SK-N-SH (cell line): Measurements from ENCODE around the gene KDM4C. TPM values are rescaled to one million over a fixed set of nuclear protein-coding genes. Genes with fewer than 3 reads are reported as not detected.
A peak's percentile ranks its signal among the peaks of the same experiment; 100 is the strongest.

ENCODE experiments used
- CTCF ChIA-PET: fragments of 300-600, 350-600 bp; formaldehyde crosslinking; extraction: SDS; loops from one replicate; lab custom pipeline; 2021; lab: Yijun Ruan, JAX
- POLR2A ChIA-PET: fragments of 350-600 bp; sonication (Branson Sonifier 250); formaldehyde crosslinking; extraction: SDS; loops from one replicate; lab custom pipeline; 2020; ENCODE audit warnings: antibody characterized with exemption, inconsistent platforms; lab: Yijun Ruan, JAX
- DNase-seq: peaks from one replicate; pipeline ENCODE4 v3.0.0; 2012
- H2AFZ ChIP-seq: fragments of 200-600 bp; sonication (generic); 2 replicates; pipeline ENCODE4 v1.8.1; 2016; ENCODE audit warnings: antibody characterized with exemption, mild to moderate bottlenecking, low read depth
- H3F3A ChIP-seq: fragments of 200-600 bp; sonication (generic); replicated peaks from 2 replicates; pipeline ENCODE3; 2016; ENCODE audit warnings: antibody characterized with exemption, mild to moderate bottlenecking; ENCODE audit not compliant: insufficient read depth
- H3K27ac ChIP-seq, 2 experiments: fragments of 200-500 bp in 1 of 2; fragments of 200-600 bp in 1 of 2; sonication (Bioruptor generic) in 1 of 2; sonication (generic), shearing (Covaris generic) in 1 of 2; 2 replicates each; pipeline versions ENCODE4 v1.5.1 to v1.6.1; 2014 to 2016; ENCODE audit warnings: low read depth in 2 of 2, inconsistent platforms in 1 of 2, low read length in 1 of 2, mild to moderate bottlenecking in 1 of 2, mixed read lengths in 1 of 2
- H3K27me3 ChIP-seq: fragments of 200-600 bp; sonication (generic), shearing (Covaris generic); 2 replicates; pipeline ENCODE4 v1.6.1; 2016; ENCODE audit warnings: mixed run types; ENCODE audit not compliant: insufficient read depth
- H3K36me3 ChIP-seq, 2 experiments: fragments of 200-500 bp in 1 of 2; fragments of 200-600 bp in 1 of 2; sonication (Bioruptor generic) in 1 of 2; sonication (generic) in 1 of 2; replicated peaks in 1 of 2; 2 replicates each; pipeline versions ENCODE3 to v1.5.1; 2014 to 2016; ENCODE audit warnings: low read length in 1 of 2, mild to moderate bottlenecking in 1 of 2; ENCODE audit not compliant: insufficient read depth in 2 of 2, control insufficient read depth in 1 of 2
- H3K4me1 ChIP-seq, 2 experiments: fragments of 200-500 bp in 1 of 2; fragments of 200-600 bp in 1 of 2; sonication (Bioruptor generic) in 1 of 2; sonication (generic), shearing (Covaris generic) in 1 of 2; 2 replicates each; pipeline versions ENCODE4 v1.5.1 to v1.6.1; 2014 to 2016; ENCODE audit warnings: low read depth in 1 of 2, low read length in 1 of 2, mixed run types in 1 of 2; ENCODE audit not compliant: insufficient read depth in 2 of 2, control insufficient read depth in 1 of 2
- H3K4me2 ChIP-seq: fragments of 200-600 bp; sonication (generic), shearing (Covaris generic); 2 replicates; pipeline ENCODE4 v1.6.1; 2017; ENCODE audit warnings: mixed run types
- H3K4me3 ChIP-seq, 2 experiments: fragments of 200-500 bp in 1 of 2; fragments of 200-600 bp in 1 of 2; sonication (Bioruptor generic) in 1 of 2; sonication (generic), shearing (Covaris generic) in 1 of 2; 2 replicates each; pipeline versions ENCODE4 v1.5.1 to v1.8.1; 2014 to 2016; ENCODE audit warnings: low read depth in 2 of 2, inconsistent platforms in 1 of 2, low read length in 1 of 2, mild to moderate bottlenecking in 1 of 2, mixed read lengths in 1 of 2, moderate library complexity in 1 of 2
- H3K79me2 ChIP-seq: fragments of 200-600 bp; sonication (generic); 2 replicates; pipeline ENCODE4 v1.8.1; 2017; ENCODE audit warnings: mild to moderate bottlenecking; ENCODE audit not compliant: insufficient read depth
- H3K9ac ChIP-seq: fragments of 200-600 bp; sonication (generic); 2 replicates; pipeline ENCODE4 v1.6.1; 2017; ENCODE audit warnings: mixed run types
- H3K9me2 ChIP-seq: fragments of 200-600 bp; sonication (generic); 2 replicates; pipeline ENCODE4 v1.6.1; 2017; ENCODE audit warnings: mixed run types
- H3K9me3 ChIP-seq: fragments of 200-600 bp; sonication (generic); 2 replicates; pipeline ENCODE4 v1.6.1; 2017; ENCODE audit warnings: mixed run types, mild to moderate bottlenecking, moderate library complexity
- H4K20me1 ChIP-seq: fragments of 200-600 bp; sonication (generic); 2 replicates; pipeline ENCODE4 v1.6.1; 2017; ENCODE audit warnings: mild to moderate bottlenecking, mixed run types; ENCODE audit not compliant: insufficient read depth
- CHD2 ChIP-seq: fragments of 150-350 bp; IDR thresholded peaks from 2 replicates; pipeline ENCODE4 v1.6.1; 2018; ENCODE audit warnings: low read length; ENCODE audit not compliant: partially characterized antibody
- CTCF ChIP-seq: fragments of 200-600 bp; sonication (generic); IDR thresholded peaks from 2 replicates; pipeline ENCODE4 v1.6.1; 2017; ENCODE audit warnings: antibody characterized with exemption, mild to moderate bottlenecking, moderate library complexity
- ELF1 ChIP-seq: IDR thresholded peaks from 2 replicates; pipeline ENCODE4 v1.4.0; 2012
- EP300 ChIP-seq, 2 experiments: IDR thresholded peaks; 2 replicates each; pipeline versions ENCODE4 v1.4.0 to v1.6.1; 2012; ENCODE audit warnings: borderline replicate concordance in 1 of 2, low read depth in 1 of 2, low read length in 1 of 2
- FOXM1 ChIP-seq: IDR thresholded peaks from 2 replicates; pipeline ENCODE4 v1.4.0; 2012; ENCODE audit warnings: low read depth, mild to moderate bottlenecking
- GABPA ChIP-seq: IDR thresholded peaks from 2 replicates; pipeline ENCODE4 v1.4.0; 2012; ENCODE audit warnings: low read depth, mild to moderate bottlenecking
- GATA2 ChIP-seq: sonication (generic); formaldehyde crosslinking; IDR thresholded peaks from 2 replicates; pipeline ENCODE4 v1.5.0; 2020; ENCODE audit warnings: mild to moderate bottlenecking, missing genetic modification reagents
- MEF2A ChIP-seq: IDR thresholded peaks from 2 replicates; pipeline ENCODE4 v1.4.0; 2012; ENCODE audit warnings: low read depth, borderline replicate concordance
- MXI1 ChIP-seq: IDR thresholded peaks from 2 replicates; pipeline ENCODE4 v1.6.1; 2012; ENCODE audit warnings: mild to moderate bottlenecking, low read depth, low read length, improper control_type of control experiment
- PBX3 ChIP-seq: IDR thresholded peaks from 2 replicates; pipeline ENCODE4; 2012
- RAD21 ChIP-seq: IDR thresholded peaks from 2 replicates; pipeline ENCODE4 v1.6.1; 2012; ENCODE audit warnings: mild to moderate bottlenecking, low read length
- RCOR1 ChIP-seq: fragments of 150-350 bp; IDR thresholded peaks from 2 replicates; pipeline ENCODE4 v1.6.1; 2017; ENCODE audit warnings: antibody characterized with exemption, low read length
- RFX5 ChIP-seq: IDR thresholded peaks from 2 replicates; pipeline ENCODE4 v1.6.1; 2012; ENCODE audit warnings: mild to moderate bottlenecking, improper control_type of control experiment, low read length
- SIN3A ChIP-seq: IDR thresholded peaks from 2 replicates; pipeline ENCODE4 v1.6.1; 2012; ENCODE audit warnings: low read depth, mild to moderate bottlenecking, low read length, moderate library complexity, borderline replicate concordance
- SMC3 ChIP-seq: IDR thresholded peaks from 2 replicates; pipeline ENCODE4 v1.6.1; 2012; ENCODE audit warnings: low read depth, low read length, improper control_type of control experiment
- TCF12 ChIP-seq: IDR thresholded peaks from 2 replicates; pipeline ENCODE4 v1.4.0; 2012
- TEAD4 ChIP-seq: IDR thresholded peaks from 2 replicates; pipeline ENCODE4 v1.4.0; 2012; ENCODE audit warnings: mild to moderate bottlenecking, borderline replicate concordance; ENCODE audit not compliant: insufficient read depth
- USF1 ChIP-seq: IDR thresholded peaks from 2 replicates; pipeline ENCODE4 v1.4.0; 2012; ENCODE audit warnings: low read depth, borderline replicate concordance
- YY1 ChIP-seq: IDR thresholded peaks from 2 replicates; pipeline ENCODE4 v1.4.0; 2012; ENCODE audit warnings: low read depth, mild to moderate bottlenecking
- WGBS: methylation state at CpG from one replicate; pipeline ENCODE4 v1.1.6; 2017; ENCODE audit warnings: low lambda C conversion rate; 5-methylcytosine and 5-hydroxymethylcytosine counted together
- polyA plus RNA-seq, 3 experiments: library from polyadenylated mRNA; depleted of rRNA; stranded (reverse); fragments of >200 nt; gene quantifications; 2 replicates each; pipeline ENCODE4 v1.2.3, GENCODE V29; 2012
- TF ChIP-seq, protein P1 (sequence below): IDR thresholded peaks from 2 replicates; pipeline ENCODE4 v1.6.1; 2012; ENCODE audit warnings: mild to moderate bottlenecking, low read depth, low read length, moderate library complexity

KDM4C gene
- polyA plus RNA-seq, 1 of the 3 experiments (the other 2 are of a cell fraction): 9.4 TPM

DNA sequence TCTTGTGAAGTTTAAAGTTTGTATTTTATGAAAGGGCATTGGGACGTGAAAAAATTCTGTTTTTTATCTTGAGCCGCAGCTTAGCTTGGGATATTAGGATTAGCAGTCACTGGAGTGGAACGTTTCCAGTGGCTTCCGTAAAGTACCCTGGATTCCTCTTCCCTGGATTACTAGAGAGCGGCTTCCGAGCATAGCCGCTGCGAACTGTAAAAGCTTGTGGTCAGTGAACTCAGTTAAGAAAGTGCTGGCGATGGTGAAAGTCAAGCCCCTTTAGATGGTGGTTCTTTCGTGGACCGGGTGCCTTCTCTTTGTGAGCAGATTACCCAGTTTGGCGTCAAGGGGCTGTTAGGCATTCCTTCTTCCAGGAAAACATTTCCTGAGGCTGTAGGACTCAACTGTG is 168.1 kb downstream of the KDM4C start:
- WGBS: 94% methylated on average over 12 of the region's 12 CpGs
- no peaks in the 10 kb centered on the region for H3K9me2 ChIP-seq
- TF ChIP-seq CTCF (no peak), TEAD4 (no peak), TCF12 (no peak), RCOR1 (no peak), YY1 (no peak), MEF2A (no peak), SMC3 (no peak), GATA2 (CRISPR knock-in tag) (no peak), SIN3A (no peak), EP300 (IDR thresholded peaks at IDR 0.05; ENCODE audit: borderline replicate concordance in 1 of 2, low read depth in 1 of 2, low read length in 1 of 2) (no peak), GABPA (no peak), FOXM1 (no peak), ELF1 (no peak), RAD21 (no peak), RFX5 (no peak), MXI1 (no peak), PBX3 (no peak), USF1 (no peak), CHD2 (no peak)
- TF ChIP-seq, protein P1, sequence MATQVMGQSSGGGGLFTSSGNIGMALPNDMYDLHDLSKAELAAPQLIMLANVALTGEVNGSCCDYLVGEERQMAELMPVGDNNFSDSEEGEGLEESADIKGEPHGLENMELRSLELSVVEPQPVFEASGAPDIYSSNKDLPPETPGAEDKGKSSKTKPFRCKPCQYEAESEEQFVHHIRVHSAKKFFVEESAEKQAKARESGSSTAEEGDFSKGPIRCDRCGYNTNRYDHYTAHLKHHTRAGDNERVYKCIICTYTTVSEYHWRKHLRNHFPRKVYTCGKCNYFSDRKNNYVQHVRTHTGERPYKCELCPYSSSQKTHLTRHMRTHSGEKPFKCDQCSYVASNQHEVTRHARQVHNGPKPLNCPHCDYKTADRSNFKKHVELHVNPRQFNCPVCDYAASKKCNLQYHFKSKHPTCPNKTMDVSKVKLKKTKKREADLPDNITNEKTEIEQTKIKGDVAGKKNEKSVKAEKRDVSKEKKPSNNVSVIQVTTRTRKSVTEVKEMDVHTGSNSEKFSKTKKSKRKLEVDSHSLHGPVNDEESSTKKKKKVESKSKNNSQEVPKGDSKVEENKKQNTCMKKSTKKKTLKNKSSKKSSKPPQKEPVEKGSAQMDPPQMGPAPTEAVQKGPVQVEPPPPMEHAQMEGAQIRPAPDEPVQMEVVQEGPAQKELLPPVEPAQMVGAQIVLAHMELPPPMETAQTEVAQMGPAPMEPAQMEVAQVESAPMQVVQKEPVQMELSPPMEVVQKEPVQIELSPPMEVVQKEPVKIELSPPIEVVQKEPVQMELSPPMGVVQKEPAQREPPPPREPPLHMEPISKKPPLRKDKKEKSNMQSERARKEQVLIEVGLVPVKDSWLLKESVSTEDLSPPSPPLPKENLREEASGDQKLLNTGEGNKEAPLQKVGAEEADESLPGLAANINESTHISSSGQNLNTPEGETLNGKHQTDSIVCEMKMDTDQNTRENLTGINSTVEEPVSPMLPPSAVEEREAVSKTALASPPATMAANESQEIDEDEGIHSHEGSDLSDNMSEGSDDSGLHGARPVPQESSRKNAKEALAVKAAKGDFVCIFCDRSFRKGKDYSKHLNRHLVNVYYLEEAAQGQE: no peak
- TF ChIP-seq, all 33 proteins: peak for 0
- CTCF ChIA-PET: interaction anchor here (0.8 to 2.5 kb wide), 3 partner anchors 16 to 127 kb away, joined by 3 to 11 read pairs (median 5); no protein-coding TSS in a partner anchor
- Histone ChIP-seq H3K9me3 (no peaks in the 10 kb centered on the region), H2AFZ (no peak overlapping the region), H4K20me1 (no peaks in the 10 kb centered on the region), H3K4me3 (no peak overlapping the region), H3K27ac (peak overlapping the region in 1 of 2 experiments; percentile 90; a peak in 2 of 4 replicates), H3K9ac (no peak overlapping the region), H3K79me2 (no peaks in the 10 kb centered on the region), H3K4me1 (peaks cover 0 to 30% of the 10 kb centered on the region in 2 experiments; a peak in 2 of 4 replicates), H3K4me2 (no peak overlapping the region), H3F3A (no peaks in the 10 kb centered on the region), H3K36me3 (no peaks in the 10 kb centered on the region), H3K27me3 (no peaks in the 10 kb centered on the region)
- POLR2A ChIA-PET: no interaction called here
- no peak for DNase-seq
